Mammary epithelial cell (primary cell): Measurements from ENCODE around the gene ERO1B.

Experiments
- CTCF ChIP-seq, 2 donors: IDR thresholded peaks in 1 of 2; conservative IDR thresholded peaks in 1 of 2; 2 replicates each; pipeline ENCODE4 v1.5.1; 2011 to 2012; ENCODE audit warnings: inconsistent platforms in 2 of 2, low read length in 2 of 2, mild to moderate bottlenecking in 2 of 2, control low read depth in 1 of 2, low read depth in 1 of 2; ENCODE audit not compliant: insufficient read depth in 1 of 2; ENCODE audit errors: extremely low read depth in 1 of 2
- EZH2 ChIP-seq: IDR thresholded peaks from 2 replicates; pipeline ENCODE4 v1.6.1; 2012; ENCODE audit warnings: low read length, inconsistent platforms, borderline replicate concordance

- TF ChIP-seq CTCF (conservative IDR thresholded peaks at IDR 0.05 in 1 of 2, IDR thresholded peaks at IDR 0.05 in 1 of 2; ENCODE audit: extremely low read depth in 1 of 2, insufficient read depth in 1 of 2, low read depth in 1 of 2, low read length in 2 of 2), result no peak
- TF ChIP-seq EZH2, result no peak
Measured at GRCh38 chr1:236315518-236315917, 33.8 kb upstream of the ERO1B start.
